Activated naive CD4-positive, alpha-beta T cell treated with anti-CD3 and anti-CD28 coated beads, Interleukin-2, amount 50 U/mL, for 72 hours (primary cell): ENCODE data around the gene GTF2H3. TPM values are rescaled to one million over a fixed set of nuclear protein-coding genes. Genes with fewer than 3 reads are reported as not detected.
A peak's percentile ranks its signal among the peaks of the same experiment; 100 is the strongest.
"Not testable (repeated sequence)": the region's sequence is repeated elsewhere in the genome, so short reads cannot be mapped to it uniquely, and the experiment has no call there.

Experiments used
- ATAC-seq, 2 donors: fragments of 150-1000 bp; cut with Tn5 transposase; 2 replicates each; pipeline ENCODE4 v1.10.0; 2021; ENCODE audit warnings: mild to moderate bottlenecking in 2 of 2, moderate library complexity in 2 of 2
- DNase-seq, 2 donors: peaks; one replicate each; pipeline ENCODE4 v3.0.0; 2021 to 2022; ENCODE audit warnings: low spot score in 2 of 2
- H3K27ac Mint-ChIP-seq, 2 donors: one replicate each; pipeline ENCODE4 v1.8.0; 2022; ENCODE audit warnings: mild to moderate bottlenecking in 2 of 2, mixed read lengths in 2 of 2
- H3K36me3 Mint-ChIP-seq, 2 donors: one replicate each; pipeline ENCODE4 v1.8.0; 2022; ENCODE audit warnings: mixed read lengths in 2 of 2
- H3K9me3 Mint-ChIP-seq, 2 donors: one replicate each; pipeline ENCODE4 v1.8.0; 2022; ENCODE audit warnings: mixed read lengths in 2 of 2
- total RNA-seq, 2 donors: library from RNA; stranded (reverse); gene quantifications; one replicate each; pipeline ENCODE4 v1.2.3, GENCODE V29; 2022

The GTF2H3 gene
- 10 to 100 TPM; 35.2 to 58.3 TPM for total RNA-seq

DNA sequence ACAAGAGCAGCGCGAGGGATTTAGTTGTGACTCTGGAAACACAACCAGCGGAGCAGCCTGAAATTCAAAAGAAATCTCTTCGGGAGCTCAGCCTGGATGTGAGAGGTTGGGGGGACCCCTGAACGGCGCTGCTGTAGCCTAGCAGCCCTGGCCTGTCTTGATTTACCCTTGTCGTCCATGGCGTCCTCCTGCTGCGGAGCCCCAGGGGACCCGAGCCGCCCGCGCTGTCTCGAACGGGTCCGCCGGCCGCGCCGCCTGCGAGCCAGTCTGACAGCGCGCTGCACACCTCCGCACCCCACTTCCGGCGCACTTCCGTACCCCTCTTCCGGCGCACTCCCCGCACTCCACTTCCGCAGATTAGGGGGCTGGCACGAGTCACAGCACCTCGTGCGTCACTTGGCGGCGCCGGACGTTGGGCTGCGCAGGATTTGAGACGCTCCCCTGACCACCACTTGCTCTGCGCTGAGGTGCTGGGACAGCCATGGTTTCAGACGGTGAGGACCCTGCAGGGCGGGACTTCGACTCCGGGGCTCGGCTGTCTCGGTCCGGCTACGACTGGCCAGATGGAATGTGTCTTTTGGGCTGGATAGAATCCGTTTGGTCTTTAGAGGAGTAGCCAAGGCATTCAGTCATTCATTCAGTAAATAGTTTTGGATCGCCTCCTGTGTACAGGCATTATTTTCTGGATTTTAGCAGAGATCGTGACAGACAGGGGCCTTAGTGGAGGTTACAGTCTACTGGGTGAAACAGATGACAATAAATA is at the start of gene GTF2H3, which contains the start of gene EIF2B1:
TSS of gene GTF2H3 (plus strand) at position 451 of the 763 bp plus-strand sequence. CDS start at position 482, 31 bp downstream.
TSS of gene EIF2B1 (minus strand) at position 308 of the 763 bp plus-strand sequence. CDS start at position 179, 129 bp downstream.
- H3K36me3 Mint-ChIP-seq: peaks cover 13 to 26% of the 10 kb centered on the region in 2 donors

DNA sequence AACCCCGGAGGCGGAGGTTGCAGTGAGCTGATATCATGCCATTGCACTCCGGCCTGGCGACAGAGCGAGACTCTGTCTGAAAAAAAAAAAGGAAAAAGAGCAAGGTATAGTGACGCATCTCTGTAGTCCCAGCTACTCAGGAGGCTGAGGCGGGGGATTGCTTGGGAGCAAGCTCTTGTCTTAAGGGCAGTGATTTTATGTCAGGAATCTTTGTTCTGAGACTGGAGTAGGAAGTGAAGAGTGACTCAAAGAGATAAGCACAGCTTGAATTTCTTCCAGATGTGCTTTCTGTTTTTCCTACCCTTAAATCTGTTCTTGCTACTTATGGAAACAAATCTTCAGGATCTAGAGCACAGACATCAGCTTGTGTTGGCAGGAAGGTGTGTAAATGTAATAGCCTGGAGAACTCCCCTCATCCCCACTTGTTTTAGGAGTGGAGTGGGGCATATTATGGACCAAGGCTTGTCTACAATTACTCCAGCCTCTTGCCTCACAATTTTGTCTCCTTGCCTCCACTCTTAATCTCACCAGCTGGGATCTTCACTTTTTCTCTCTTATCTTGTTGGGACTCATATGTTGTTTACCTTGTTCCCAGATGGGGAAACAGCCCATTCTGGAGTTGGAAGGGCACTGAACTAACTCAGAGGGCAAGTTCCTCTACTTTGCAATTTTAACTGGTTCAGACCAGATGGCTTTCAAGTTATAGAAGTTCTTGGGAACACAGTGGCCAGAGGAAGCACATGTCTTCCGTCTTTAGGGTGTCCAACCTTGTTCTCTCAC is 41.7 kb upstream of the GTF2H3 start:
- ATAC-seq: no peak
- H3K36me3 Mint-ChIP-seq: peaks cover 9 to 14% of the 10 kb centered on the region in 2 donors
- H3K9me3 Mint-ChIP-seq: no peaks in the 10 kb centered on the region
- peak overlapping the region; percentile 26 to 67 for H3K27ac Mint-ChIP-seq
- DNase-seq: no peak

More for the DNA sequence above, at the start of gene GTF2H3, which contains the start of gene EIF2B1:
- Mint-ChIP-seq H3K27ac (peak within 1 kb of the TSS; percentile 94 to 99), H3K9me3 (no peaks in the 10 kb centered on the region)
- ATAC-seq (peak; percentile 99), DNase-seq (peak; percentile 92 to 97)

DNA sequence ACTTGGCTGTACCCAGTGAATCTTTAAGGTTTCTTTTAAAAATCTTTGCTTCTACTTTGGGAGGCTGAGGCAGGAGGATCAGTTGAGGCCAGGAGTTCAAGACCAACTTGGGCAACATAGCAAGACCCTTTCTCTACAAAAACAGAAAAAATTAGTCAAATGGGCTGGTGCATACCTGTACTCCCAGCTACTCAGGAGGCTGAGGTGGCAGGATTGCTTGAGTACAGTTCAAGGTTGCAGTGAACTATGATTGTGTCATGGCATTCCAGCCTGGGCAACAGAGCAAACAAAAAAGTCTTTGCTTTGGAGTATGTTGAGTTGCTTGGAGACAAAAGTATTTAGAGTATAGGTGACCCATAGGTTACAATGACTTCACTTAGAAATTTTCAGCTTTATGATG is 37.9 kb upstream of the GTF2H3 start:
- ATAC-seq: no peak
- no peak for DNase-seq
- H3K36me3 Mint-ChIP-seq: peaks cover 1% of the 10 kb centered on the region in 2 donors
- H3K27ac Mint-ChIP-seq: no peak overlapping the region
- no peaks in the 10 kb centered on the region for H3K9me3 Mint-ChIP-seq

DNA sequence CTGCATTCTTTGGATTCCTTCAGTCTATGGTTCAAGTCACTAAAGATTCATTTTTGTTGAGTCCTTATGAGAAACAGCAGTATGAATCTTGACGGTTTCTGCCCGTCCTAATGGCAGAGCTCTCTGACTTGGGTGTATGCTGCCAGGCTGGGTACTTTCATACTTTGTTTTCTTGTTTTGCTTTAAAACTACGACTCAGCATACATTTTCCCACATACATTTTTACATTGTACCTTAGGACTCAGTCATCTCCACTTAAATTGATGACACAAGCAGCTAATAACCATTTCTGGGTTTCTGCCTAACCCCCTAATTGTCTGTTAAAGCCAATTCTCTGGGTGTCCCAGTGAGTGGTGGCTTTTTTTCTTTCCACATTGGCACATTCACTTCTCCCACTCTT is 36.5 kb upstream of the GTF2H3 start:
- peaks cover 10% of the 10 kb centered on the region in 2 donors for H3K36me3 Mint-ChIP-seq
- no peak for ATAC-seq
- no peaks in the 10 kb centered on the region for H3K9me3 Mint-ChIP-seq
- H3K27ac Mint-ChIP-seq: no peak overlapping the region
- no peak for DNase-seq

DNA sequence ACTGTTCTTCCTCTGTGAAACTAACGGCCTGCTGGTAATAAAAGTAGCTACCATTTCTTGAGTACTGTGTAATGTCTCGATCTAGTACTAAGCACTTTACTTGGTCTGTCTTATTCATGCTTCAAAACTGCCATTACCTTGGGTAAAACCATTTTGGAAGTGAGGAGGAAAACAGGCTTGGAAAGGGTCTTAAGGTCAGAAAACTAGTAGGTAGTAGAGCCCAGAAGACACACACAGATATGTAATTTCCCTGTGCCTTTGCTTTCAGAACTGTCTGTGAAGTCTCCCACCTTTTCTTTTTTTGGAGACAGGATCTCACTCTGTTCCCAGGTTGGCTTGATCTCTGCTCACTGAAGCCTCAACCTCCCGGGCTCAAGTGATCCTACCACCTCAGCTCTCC is 35.1 kb upstream of the GTF2H3 start:
- peak overlapping the region in 1 of 2 donors; percentile 47 for H3K27ac Mint-ChIP-seq
- no peaks in the 10 kb centered on the region for H3K9me3 Mint-ChIP-seq
- H3K36me3 Mint-ChIP-seq: peaks cover 21% of the 10 kb centered on the region in 2 donors
- ATAC-seq: no peak
- no peak for DNase-seq

DNA sequence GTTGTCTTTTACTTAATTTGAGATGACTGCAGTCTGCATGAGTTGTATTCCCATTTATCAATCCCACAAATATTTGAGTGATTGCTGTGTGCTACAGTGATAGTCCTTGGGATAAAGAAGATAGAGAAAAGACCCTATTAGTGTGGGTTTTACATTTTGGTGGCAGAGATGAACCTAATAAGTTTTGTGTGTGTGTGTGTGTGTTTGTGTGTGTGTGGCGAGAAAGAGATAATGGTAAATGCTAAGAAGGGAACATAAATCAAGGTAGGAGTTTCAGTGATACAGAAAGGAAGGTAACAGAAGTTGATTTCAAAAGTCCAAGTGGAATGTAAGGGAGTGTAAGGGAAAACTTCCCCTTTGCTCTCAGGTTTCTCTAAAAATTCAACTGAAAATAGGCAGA is 34.3 kb upstream of the GTF2H3 start:
- H3K36me3 Mint-ChIP-seq: peaks cover 21% of the 10 kb centered on the region in 2 donors
- DNase-seq: no peak
- no peaks in the 10 kb centered on the region for H3K9me3 Mint-ChIP-seq
- no peak for ATAC-seq
- peak overlapping the region; percentile 2 to 47 for H3K27ac Mint-ChIP-seq

DNA sequence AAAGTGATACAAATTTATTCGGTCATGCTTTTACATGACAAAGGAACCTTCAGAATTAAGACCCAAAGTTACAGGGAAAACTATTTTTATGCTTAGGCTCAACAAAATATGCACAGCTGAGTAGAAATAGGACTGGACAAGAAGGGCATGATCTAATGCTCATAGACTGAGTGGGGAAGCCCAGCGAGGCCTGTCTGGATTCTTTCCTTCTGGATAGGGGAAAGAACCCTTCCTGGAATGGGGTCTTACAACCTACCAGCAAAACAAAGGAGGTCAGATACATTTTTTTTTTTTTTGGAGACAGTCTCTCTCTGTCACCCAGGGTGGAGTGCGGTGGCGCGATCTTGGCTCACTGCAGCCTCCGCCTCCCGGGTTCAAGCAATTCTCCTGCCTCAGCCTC is 33.9 kb upstream of the GTF2H3 start:
- no peaks in the 10 kb centered on the region for H3K9me3 Mint-ChIP-seq
- no peak for DNase-seq
- ATAC-seq: no peak
- peaks cover 21% of the 10 kb centered on the region in 2 donors for H3K36me3 Mint-ChIP-seq
- peak overlapping the region in 1 of 2 donors; percentile 47 for H3K27ac Mint-ChIP-seq

DNA sequence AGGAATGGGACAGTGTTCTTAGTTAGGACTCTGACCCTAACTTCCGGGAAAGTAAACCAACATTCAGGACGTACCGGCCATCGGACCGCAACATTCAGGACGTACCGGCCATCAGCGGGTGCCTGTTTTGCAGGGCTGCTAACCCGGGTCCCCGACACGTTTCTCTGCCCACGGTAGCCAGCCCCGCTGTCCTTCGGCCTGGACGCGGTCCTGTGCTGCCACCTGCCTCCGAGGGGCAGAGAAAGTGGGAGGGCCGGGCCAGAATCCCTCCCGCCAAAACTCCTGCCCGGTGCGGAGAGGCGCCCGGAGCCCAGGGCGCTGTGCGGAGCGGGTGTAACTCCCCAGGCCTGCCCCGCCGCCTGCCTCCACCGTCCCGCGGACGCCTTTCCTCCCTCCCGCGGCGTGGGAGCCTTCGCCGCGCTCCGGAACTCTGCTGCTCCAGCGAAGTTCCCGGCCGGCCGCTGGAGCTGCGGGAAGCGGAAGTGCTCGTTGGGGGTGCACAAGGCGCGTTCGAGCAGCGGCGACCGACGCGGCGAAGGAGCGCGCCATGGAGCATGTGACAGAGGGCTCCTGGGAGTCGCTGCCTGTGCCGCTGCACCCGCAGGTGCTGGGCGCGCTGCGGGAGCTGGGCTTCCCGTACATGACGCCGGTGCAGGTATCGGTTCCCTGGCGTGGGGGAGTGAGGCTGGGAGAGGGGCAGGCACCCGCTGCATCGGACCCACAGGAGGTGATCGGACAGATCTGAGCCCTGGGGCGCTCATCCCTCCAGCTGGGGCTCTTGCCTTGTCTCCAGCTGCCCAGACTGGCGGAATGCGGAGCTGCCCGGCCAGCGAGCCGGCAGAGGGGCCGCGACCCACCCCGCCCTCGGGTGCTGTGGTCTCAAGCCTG is 31.8 kb upstream of the GTF2H3 start, which contains the start of gene DDX55:
TSS of gene DDX55 (plus strand) at position 498 of the 888 bp plus-strand sequence. CDS start at position 548, 50 bp downstream.
- Mint-ChIP-seq H3K27ac (peak within 1 kb of the TSS; percentile 84 to 95), H3K36me3 (peaks cover 21 to 25% of the 10 kb centered on the region in 2 donors), H3K9me3 (no peaks in the 10 kb centered on the region)
- DNase-seq (peak; percentile 85 to 88), ATAC-seq (peak; percentile 95 to 97)

DNA sequence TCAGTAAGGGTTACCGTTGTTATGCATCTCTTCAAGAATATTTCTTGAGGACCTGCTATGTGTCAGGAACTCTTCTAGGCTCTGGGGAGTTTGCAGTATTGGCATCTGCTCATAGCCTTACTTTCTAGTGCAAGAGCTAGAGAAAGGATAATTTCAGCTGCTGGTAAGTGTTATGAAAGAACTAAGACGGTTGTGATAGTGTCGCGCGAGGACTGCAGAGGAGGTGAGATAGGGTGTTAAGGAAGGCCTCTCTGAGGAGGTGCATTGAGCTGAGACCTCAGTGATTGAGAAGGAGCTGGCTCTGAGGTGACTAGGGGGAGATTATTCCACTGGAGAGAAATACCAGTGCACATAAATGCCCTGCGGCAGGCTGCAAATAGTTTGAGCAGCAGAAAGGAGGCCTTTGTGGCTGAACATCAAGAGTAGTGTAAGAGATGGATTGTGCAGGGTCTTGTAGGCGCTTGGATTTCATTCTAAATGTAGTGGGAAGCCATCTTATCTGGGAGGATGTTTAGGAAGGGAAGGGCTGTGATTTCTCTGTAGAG is 30.9 kb upstream of the GTF2H3 start:
- DNase-seq: no peak

DNA sequence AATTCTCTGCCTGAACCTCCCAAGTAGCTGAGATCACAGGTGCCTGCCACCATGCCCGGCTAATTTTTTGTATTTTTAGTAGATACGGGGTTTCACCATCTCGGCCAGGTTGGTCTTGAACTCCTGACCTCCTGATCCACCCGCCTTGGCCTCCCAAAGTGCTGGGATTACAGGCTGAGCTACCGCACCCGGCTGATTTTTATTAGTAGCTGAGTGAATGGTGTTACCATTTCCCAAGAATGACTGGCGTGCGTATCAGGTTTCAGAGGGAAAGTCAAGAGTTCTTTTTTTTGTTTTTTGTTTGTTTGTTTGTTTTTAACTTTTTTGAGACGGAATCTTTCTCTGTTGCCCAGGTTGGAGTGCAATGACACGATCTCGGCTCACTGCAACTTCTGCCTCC is 30.1 kb upstream of the GTF2H3 start:
- H3K9me3 Mint-ChIP-seq, ATAC-seq, DNase-seq: not testable (repeated sequence)
- Mint-ChIP-seq H3K27ac (peak overlapping the region; percentile 54 to 84), H3K36me3 (peaks cover 32 to 41% of the 10 kb centered on the region in 2 donors)

More for the DNA sequence above, 30.9 kb upstream of the GTF2H3 start:
- peak; percentile 1 to 17 for ATAC-seq
- Mint-ChIP-seq H3K27ac (peak overlapping the region; percentile 84 to 92), H3K9me3 (no peaks in the 10 kb centered on the region), H3K36me3 (peaks cover 28 to 34% of the 10 kb centered on the region in 2 donors)

DNA sequence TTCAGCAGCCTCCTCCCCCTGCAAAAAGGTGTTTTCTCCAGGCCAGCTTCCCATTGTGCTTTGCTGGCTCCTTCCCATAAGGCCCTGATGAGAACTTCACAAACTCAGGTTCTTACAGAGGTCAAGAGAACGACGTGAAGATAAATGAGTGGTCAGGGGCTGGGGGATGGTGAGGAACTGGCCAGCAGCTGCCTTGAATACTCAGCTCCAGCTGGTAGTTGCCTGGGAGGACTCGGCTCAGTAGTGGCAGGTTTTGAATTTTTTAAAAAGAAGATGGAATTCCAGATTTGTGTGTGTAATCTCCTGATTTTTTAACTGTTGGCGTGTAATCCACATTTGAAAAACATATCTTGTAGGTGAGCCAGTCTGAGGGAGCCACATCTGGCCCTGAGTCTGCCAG is 25.9 kb upstream of the GTF2H3 start:
- H3K36me3 Mint-ChIP-seq: peaks cover 18 to 46% of the 10 kb centered on the region in 2 donors
- no peaks in the 10 kb centered on the region for H3K9me3 Mint-ChIP-seq
- ATAC-seq: no peak
- no peak for DNase-seq
- H3K27ac Mint-ChIP-seq: peak overlapping the region in 1 of 2 donors; percentile 25

DNA sequence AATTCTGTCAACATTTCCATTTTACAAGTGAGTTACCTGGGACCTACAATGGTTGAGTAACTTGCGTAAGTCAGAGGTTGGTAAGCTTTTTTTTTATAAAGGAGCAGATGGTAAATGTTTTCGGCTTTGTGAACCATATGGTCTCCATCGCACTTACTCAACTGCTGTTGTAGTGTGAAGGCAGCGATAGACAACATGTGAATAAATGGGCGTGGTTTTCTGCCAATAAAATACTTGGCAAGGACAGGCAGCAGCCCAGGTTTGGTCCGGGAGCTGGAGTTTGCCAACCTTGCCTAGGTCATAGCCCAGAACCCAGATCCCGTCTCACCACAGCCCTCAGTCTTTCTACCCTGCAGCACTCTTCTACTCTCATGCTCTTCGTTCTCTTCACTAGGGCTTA is 25.4 kb upstream of the GTF2H3 start:
- Mint-ChIP-seq H3K27ac (no peak overlapping the region), H3K9me3 (no peaks in the 10 kb centered on the region), H3K36me3 (peaks cover 16 to 46% of the 10 kb centered on the region in 2 donors)
- no peak for ATAC-seq
- no peak for DNase-seq

DNA sequence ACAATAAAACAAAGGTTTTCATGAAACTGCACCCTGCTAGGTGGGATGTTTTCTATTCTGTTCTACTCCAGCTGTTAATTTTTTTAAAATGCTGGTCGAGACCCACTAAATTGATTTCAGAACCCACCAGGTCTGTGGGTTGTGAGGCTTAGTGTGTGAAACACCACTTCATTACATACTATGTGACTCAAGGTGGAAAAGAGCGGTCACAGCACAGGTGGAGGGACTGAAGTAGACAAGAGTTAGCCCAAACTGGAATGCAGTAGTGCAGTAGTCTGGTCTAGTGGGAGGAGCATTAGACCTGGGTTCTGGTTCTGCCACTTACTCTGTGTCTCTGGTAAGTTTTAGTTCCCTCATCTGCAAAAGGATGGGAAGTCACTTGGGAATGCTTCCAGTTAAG is 19.5 kb upstream of the GTF2H3 start:
- Mint-ChIP-seq H3K27ac (peak overlapping the region in 1 of 2 donors; percentile 93), H3K9me3 (no peaks in the 10 kb centered on the region), H3K36me3 (peaks cover 7 to 34% of the 10 kb centered on the region in 2 donors)
- DNase-seq: no peak
- peak; percentile 46 to 81 for ATAC-seq

DNA sequence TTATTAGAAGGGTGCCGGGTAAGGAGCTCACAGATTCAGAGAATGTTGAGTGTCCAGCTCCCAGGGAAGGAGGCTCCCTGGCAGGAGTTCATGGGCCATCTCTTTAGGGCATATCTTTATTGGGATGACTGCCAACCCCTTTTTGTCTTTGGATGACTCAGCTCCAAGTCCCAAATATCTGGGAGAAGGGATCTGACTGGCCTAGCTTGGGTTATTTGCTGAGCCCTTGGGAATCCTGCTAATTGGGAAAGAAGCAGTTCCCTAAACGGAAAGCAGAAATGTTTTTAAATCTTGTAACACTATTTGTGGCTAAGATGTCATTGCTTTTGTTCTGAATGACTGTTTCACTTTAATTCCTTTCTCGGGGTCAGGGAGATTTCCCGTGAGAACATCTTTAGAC is 19.1 kb upstream of the GTF2H3 start:
- ATAC-seq: no peak
- peak overlapping the region; percentile 7 to 93 for H3K27ac Mint-ChIP-seq
- DNase-seq: no peak
- no peaks in the 10 kb centered on the region for H3K9me3 Mint-ChIP-seq
- H3K36me3 Mint-ChIP-seq: peaks cover 7 to 34% of the 10 kb centered on the region in 2 donors

DNA sequence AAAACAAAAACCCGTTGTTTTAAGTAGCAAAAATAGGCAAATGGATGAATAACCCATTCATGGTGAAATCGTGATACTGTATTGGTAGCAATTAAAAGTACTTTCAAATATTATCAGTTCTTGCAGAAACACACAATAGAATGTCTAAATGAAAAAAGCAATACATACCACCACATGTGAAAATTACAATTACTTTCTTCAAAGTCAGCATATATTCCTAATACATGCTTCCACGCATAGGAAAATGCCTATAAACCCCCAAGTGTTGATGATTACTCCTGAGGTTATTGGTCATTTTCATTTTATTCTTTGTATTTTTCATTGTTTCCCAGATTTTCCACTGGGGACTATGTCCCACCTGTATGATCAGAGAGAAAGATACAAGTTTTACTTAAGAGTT is 16.5 kb upstream of the GTF2H3 start:
- H3K36me3 Mint-ChIP-seq: peaks cover 7 to 31% of the 10 kb centered on the region in 2 donors
- DNase-seq (no peak), ATAC-seq (no peak)
- no peaks in the 10 kb centered on the region for H3K9me3 Mint-ChIP-seq
- no peak overlapping the region for H3K27ac Mint-ChIP-seq

DNA sequence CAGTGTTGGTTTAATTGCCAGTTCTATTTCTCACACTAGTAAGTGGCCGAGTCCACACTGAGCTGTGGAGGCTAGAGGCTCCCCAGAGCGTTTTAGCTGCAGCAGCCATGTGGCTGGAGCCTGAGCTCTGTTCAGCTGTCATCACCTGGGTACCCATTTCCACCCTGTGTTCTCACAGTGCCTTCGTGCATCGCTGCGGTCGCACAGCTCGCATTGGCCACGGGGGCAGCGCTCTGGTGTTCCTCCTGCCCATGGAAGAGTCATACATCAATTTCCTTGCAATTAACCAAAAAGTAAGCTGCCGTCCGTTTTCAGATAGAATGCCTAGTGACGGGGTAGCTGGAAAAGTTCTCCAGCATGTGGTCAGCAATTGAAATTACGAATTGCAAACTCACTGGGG is 16.0 kb upstream of the GTF2H3 start:
- Mint-ChIP-seq H3K27ac (no peak overlapping the region), H3K36me3 (peaks cover 7 to 29% of the 10 kb centered on the region in 2 donors), H3K9me3 (no peaks in the 10 kb centered on the region)
- ATAC-seq: no peak
- DNase-seq: no peak
